NCI-H1105 (cell line): ENCODE data around the gene ADIRF.
"Not testable (repeated sequence)": the region's sequence is repeated elsewhere in the genome, so short reads cannot be mapped to it uniquely, and the experiment has no call there.

Experiments
- DNase-seq: peaks from one replicate; lab custom pipeline; 2025; lab: John Stamatoyannopoulos, UW

Gene ADIRF

DNA sequence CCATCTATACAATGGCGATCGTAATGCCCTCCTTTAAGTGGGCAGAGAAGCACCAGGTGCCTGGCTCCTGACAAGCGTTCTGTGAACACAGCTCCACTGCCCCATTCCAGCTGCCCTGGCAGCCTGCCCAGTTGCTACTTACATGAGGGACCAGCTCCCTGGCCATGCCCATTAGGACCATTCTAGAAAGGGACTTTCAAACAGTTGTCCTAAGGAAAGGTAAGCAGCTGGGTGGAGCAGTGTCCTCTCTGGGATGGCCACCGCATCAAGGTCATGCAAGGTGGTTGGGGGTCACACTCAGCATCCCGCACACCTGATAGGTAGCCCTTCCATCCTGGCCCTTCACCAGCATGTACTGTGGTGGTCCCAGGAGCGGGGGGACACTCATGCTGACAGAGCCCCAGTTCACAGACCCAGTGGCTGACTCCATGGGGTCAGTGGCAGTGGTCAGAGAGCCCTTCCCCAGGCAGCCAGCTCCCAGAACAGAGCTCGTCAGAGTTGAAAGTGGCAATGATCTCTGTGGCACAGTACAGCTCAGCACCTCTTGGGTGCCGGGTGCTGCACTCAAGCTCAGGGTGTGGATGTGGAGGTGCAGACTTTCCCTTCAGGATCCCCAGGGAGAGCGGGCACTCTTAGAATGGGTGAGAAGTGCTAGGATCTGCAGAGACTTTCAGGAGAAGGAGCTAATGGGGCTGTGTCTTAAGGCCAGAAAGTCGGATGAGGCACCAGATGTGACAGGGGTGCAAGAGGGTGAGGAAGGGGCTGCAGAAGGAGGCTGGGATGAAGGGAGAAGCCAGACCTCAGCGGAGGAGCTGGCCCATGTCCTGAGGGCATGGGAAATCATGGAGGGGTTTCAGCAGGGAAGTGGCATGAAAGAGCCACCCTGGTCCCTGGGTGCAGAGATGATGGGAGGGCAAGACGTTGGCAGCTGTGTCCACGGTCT, 21.8 kb upstream of the ADIRF start:
- DNase-seq, result no peak

DNA sequence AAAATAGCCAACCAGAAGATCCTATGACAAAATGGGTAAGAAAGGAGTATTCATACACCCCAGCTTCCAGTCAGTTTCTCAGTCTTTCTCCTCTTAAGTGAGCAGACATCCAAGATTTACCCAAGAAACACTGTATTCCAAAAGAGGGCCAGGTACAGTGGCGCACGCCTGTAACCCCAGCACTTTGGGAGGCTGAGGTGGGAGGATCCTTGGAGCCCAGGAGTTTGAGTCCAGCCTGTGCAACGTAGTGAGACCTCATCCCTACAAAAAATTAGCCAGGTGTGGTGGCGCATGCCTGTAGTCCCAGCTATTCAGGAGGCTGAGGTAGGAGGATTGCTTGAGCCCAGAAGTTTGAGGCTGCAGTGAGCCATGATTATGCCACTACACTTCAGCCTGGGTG, 20.5 kb upstream of the ADIRF start:
- not testable (repeated sequence) for DNase-seq

DNA sequence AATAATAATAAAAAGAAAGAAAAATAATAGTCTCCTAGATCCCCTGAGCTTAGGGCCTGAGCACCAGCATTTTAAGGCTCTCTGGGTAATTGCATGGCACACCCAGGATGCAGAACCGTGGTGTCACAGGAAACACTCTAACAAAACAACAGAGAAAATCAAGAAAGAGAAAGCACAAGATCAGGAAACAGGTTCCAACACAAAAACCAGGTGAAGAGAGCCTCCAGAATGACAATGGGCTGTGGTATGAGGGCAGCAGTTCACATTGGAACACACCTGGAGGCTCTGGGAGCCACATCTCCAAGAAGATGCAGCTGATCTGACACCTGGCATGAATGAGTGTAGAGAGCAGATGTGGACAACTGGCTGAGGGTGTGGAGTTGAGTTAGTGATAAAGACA, 17.9 kb upstream of the ADIRF start:
- no peak for DNase-seq

DNA sequence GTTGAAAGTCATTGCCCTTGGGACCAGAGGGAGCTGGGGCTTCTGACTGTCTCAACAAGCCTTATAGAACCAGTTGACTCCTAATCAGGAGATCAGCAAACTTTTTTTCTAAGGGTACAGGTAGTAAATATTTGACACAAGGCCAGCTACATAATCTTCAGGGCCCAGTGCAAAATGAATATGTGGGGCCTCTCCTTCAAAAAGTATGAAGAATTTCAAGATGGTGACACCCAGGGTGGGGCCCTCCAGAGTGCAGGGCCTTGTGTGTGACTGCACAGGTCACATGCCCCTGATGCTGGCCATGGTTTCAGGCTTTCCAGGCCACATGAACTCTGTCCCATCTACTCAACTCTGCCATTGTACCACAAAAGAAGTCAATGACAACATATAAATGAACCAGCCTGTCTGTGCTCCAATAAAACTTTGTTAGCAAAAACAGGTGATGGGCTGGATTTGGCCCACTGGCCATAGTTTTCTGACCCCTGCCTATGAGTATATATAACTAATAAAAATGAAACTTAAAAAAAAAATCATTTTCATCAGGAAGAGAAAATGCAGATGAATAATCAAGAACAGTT, 17.0 kb upstream of the ADIRF start:
- no peak for DNase-seq

DNA sequence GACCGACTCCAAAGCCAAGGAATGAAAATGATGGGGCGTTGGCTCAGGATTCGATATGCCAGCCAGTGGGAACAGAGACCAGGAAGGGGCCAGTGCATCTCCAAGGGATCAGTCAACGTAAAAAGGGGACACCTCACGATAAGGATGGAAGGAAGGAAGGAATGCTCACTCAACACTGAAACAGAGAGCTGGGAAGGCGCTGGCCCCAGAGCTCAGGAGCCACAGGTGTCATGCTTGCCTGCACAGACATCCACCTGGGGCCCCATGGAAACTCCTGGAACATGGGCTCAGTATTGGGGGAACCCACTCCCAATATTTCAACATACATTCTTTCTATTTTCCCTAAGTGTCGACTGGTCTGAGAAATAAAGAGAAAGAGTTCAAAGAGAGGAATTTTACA, 16.2 kb upstream of the ADIRF start:
- no peak for DNase-seq

DNA sequence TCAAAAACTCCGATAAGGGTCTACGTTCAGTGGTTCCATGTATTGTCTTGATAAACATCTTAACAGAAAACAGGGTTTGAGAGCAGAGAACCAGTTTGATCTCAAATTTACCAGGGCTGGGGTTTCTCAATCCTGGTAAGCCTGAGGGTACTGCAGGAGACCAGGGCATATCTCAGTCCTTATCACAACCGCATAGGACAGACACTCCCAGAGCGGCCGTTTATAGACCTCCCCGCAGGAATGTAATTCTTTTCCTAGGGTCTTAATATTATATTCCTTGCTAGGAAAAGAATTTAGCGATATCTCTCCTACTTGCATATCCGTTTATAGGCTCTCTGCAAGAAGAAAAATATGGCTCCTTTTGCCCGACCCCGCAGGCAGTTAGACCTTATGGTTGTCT, 15.6 kb upstream of the ADIRF start:
- DNase-seq, result not testable (repeated sequence)

DNA sequence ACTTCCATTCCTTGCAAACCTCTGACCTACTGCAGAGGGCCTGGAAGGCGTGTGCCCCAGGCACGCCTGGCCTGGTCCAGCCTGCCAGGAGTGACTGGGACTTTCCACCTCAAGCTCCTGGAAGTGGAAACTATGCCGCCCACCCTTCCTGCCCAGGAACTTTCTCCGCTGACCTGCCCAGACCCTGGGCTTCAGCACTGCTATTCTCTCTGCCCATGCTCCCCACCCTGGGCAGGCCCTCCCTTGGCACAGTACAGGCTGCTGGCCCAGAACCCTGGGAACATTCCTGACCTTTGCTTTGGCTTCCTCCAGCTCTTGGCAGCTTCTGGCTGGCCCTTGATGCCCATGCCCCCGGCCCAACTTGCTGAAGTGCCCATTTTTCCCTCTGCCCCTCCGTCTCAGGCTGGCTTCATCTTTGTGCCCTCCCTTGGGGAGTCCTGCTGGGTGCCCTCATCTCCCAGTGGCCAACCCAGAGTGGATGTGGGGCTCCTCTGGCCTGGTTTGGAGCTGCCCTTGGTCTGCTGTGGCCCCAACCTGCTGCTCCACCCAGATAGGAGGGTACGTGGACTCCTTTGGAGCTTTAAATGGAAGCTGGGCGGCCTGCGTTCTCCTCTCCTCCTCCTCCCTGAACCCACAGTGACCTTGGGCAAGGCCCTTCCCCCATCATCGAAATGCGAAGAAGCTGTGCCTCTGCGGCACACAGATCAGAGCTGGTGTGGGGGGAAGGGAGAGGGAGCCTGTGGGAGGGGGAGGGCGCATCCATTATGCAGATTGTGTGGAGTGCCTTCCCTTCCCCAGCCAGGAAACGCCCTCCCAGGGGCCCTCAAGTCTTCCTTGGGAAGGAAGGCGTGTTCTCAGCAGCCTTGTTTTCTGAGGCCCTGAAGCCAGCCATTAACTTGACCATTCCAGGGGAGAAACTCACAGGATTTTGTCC, 14.3 kb upstream of the ADIRF start:
- no peak for DNase-seq

DNA sequence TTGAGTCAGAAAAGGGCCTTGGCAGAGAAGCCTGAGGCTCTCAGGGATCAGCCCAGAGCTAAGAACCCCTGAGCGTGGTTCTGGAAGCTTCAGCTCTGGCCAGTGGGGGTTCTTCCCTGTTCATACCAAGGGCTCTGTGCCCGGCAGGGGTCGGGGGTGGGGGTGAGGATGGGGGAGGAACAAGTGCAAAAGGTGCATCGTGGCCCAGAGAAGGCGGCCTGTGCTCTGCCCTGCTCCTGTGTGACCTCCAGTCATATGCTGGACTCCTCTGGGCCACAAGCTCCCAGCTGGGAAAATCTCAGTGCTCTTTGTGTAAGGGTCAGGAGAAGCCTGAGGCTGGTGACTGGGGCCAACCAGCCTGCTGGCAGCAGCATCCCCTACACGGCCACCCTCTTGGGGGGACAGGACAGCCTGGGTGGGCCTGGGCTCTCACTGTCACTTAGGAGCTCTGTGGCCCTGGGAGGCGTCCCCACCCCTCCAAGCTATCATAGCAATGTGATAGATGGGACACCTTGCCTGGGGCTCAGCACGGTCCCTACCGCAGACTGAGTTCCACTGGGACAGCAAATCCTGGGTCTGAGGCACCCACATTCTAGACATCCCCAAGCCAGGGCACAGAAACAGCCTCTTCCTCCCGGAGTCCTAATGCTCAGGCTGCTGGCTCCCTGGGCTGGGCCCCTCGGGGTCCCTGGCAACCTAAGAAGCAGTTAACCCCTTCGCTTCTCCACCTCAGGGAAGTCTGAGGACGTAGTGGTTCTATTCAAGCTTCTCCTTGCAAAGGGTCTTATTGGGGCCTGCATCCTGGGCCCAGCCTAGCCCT, 13.4 kb upstream of the ADIRF start:
- DNase-seq, result no peak

DNA sequence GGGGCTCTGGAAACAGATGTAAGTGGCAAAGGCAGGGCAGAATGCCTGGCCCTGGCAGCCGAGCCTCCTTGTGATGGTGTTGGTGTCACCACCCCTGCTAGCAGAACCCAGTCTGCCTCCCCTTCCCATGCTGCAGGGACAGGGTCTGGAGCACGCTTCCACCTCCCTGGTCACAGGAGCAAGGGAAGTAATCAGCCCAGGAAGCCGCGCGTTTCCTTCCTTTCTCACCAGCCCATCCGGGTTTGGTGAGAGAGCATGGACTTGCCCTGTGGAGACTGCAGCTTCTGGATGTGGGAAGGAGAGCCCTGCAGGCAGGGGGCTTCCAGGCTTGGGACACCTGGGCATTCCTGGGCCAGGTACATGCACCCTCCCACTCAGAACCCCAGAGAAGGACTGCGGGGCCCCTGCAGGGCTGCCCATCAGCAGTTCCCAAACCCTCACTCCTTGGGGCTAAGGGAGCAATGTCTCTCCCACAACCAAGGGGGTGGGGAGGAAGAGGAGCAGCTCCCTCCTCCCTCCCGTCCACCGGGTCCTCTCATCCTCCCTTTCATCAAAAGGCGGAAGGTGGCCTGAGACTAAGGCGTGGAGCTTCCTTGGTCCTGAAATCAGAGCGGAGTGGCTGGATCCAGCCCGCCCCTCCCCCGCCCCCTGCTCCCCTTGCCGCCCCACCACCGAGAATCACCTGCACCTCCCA, 12.6 kb upstream of the ADIRF start:
- no peak for DNase-seq

DNA sequence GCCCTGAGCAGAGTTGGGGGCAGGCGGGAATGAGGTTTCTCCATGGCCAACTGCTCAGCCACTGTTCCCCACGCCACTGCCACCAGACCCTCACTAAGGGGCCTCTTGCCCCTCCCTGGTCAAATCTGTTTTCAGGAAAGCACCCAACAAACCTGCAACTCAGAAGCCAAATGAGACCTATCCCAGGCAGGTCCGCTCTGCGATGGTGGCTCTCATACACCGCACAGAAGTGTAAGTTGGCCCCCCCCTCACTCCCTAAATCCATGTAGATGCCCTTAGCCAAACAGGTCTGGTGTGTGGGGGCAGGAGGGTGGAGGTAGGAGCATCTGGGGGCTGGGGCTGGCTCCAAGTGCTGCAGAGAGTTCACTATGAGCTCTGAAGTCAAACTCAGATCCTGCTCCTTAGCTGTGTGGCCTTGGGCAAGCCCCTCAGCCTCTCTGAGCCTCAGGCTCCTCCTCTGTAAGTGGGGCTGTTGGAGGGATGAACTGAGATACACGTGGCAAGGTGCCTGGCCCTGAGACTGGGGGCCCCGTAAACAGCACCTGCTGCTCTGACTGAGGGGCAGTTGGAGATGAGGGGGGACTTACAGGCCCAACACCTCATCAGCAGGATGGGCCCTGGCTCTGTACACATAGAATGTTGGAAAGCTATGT, 12.0 kb upstream of the ADIRF start:
- no peak for DNase-seq

DNA sequence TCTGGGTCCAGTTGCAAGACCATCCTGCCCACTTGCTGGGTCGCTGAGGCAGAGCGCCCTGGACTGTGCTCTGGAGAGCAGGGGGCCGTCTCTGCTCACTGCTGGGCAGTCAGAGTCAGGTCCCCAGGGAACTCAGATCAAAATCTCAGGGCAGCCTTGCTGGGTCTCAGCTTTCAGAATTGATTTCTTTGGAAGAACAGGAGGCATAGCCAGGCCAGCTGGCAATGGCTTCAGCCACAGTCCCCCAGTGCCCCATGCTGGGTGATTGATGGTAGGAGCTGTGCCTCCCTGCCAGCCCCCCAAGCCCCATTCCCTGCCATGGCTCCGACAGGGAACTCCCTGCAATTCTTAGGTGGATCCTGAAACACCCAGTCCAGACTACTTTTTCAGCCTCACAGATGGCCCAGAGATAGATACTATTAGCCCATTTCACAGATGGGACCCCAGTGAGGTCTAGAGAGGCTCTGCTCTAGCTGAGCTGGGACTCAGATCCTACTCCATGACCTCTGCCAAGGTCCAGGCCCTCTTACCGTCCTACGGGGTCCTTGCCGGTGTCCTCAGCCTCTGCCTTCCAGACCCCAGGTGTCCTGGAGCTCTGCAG, 11.3 kb upstream of the ADIRF start:
- DNase-seq, result no peak

DNA sequence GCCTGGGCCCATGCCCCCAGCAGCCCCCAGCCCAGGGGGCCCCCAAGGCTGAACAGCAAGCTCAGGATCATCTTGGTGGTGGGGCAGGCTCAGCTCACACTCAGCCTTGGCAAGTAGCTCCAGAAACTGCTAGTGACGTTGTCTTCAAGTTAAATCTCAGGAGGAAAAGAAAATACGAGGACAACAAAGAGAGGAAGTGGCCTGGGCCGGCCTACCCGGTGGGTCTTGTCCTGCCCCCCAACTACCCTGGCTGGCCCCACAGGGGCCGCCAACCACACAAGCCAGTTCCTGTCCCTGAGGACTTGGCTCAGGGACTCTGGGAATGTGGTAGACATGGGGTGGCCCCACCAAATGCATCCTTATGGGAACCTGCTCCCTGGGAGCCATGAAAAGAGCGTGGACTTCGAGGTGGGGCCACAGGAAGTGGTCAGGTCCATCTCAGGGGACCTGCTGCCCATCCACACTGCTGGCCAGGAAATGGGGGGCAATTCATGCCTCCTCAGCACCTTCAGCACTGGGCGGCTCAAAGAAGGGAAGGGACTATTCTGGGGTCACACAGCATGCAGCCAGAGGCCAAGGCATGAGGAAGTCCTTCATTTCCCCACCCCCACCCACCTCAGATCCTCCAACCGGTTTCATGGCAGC, 10.7 kb upstream of the ADIRF start, which contains the start of gene MMRN2:
Gene MMRN2, minus strand, starts transcription at position 145 of the 645 bp plus-strand sequence. Its CDS starts 74 bp downstream, at position 71.
- no peak for DNase-seq

DNA sequence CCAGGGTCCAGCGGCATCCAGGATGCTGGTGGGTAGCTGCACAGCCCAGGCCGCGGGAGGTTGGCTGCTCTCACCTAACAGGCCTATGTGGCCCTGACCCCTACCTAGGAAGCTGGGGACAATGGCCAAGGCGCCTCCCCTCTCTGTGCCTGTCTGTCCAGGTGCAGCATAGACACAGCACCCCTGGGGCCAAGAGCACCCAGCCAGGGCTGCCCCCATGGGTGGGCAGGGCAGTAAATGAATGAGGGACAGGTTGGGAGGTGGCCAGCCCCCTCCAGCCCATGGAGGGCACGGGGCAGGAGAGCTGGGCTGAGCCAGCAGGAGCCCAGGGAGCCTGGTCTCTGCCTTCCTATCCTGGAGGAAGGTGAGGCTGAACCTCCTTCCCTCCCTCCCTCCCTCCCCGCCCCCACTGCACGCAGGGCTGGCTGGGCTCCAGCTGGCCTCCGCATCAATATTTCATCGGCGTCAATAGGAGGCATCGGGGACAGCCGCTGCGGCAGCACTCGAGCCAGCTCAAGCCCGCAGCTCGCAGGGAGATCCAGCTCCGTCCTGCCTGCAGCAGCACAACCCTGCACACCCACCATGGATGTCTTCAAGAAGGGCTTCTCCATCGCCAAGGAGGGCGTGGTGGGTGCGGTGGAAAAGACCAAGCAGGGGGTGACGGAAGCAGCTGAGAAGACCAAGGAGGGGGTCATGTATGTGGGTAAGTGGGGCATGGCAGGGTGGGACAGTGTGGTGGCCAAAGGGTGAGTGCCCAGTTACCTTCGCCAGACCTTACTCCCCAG, 10.0 kb upstream of the ADIRF start, which contains the start of gene SNCG:
Gene SNCG, plus strand, starts transcription at position 484 of the 785 bp plus-strand sequence. Its CDS starts 99 bp downstream, at position 583.
- DNase-seq, result no peak

DNA sequence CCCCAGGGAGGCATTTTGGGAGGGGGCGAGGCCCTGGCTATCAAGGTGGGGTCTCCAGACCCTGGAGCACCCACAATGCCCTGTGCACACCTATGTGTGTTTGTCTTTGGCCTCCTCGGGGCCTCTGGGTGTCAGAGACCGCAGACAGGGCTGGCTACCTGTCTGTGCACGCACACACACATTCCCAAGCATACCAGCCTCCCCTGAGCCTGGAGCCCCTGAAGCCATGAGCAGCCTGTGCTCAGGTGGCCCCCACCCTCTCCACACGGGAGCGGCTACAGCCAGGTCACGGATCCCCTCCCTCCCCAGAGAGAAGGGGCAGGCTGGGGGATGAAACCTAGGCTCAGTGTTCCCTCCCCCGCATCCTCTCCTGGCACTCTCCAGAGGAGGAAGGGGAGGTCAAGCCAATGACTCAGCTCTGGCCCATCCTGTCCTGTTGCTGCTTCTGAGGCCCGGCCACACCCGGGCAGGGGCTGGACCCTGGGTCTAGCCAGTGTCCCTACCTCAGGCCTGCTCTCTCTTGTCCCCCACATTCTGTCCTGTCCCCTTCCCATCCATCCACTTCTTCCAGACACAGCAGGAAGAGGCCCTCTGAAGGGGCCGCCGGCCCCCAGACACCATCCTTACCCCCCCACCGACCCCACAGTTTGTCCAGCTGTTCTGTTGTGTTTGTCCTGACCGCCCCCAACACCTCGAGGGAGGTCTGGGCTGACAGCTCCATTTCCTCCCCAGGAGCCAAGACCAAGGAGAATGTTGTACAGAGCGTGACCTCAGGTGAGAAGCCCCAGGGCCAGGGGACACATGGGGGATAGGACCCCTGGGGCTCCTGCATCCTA, 9.2 kb upstream of the ADIRF start:
- no peak for DNase-seq

DNA sequence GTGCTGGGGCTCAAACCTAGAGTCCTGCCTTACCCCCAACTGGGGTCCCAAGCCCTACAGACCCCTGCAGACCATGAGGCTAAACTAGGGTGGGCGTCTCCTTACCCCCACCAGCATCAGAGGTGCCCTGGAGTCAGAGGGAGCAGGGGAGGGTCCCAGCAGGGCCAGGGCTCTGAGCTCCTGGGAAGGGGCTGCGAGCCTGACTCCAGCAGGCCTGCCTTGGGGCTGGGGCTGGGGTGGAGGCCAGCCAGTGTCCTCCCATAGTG, 8.6 kb upstream of the ADIRF start:
- DNase-seq, result no peak

DNA sequence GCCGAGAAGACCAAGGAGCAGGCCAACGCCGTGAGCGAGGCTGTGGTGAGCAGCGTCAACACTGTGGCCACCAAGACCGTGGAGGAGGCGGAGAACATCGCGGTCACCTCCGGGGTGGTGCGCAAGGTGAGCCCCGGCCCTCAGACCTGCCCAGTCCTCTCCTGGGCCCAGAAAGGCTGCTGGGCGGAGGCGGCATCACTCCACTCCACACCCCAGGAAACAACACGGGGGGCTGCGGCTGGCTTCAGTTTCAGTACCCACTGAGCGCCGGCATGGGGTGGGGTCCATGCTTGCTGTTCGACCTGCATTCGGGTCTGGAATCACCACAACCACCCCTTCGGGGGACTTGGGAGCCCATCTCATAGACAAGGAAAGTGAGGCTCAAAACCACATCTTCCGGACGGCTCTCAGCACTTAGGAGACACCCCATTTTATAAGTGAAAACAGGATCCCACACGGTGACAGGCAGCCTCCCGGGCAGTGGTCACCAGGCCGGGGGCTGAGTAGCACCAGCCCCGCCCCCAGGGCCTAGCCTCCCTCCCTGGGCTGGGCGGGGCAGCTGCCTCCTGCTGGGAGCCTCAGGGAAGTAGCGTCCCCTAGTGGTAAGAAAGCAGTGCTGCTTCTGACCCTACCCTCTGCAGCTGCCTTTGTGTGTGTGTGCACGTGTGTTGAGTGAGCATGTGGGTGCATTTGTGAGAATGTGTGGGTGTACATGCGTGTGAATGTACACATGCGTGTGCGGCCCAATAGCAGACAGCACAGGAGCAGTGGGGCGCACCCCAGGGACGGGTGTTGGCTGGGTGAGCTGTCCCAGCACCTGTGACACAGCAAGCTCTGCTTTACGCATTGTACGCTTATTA, 8.0 kb upstream of the ADIRF start:
- DNase-seq, result no peak
